ENCODE data around the gene HAX1.

DNA sequence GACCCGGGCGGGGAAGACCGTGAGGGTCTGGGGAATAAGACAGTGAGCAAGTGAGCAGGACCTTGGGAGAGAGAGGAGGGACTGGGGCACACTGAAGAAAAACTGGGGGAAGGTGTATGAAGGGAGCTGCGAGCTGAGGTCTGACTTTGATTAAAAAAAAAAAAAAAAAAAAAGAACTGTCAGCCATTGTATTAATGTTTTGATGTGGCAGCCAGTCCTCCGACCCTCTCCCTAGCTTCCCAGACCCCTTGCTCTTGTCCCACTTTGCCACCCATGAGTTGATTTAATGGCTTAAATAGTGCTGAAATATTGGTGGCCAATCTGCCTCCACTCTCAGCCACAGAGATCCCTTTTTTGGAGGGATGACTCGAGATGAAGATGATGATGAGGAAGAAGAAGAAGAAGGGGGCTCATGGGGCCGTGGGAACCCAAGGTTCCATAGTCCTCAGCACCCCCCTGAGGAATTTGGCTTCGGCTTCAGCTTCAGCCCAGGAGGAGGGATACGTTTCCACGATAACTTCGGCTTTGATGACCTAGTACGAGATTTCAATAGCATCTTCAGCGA is 652 bp downstream of the HAX1 start:
- no peak for TF ChIP-seq POLR2A (IDR thresholded peaks at IDR 0.05)
- no peak for TF ChIP-seq CTCF (IDR thresholded peaks at IDR 0.05)

Measured in Peyer's patch (tissue), 4 donors.